Keratinocyte (primary cell): ENCODE data around the gene TMEM87B. TPM values are rescaled to one million over a fixed set of nuclear protein-coding genes. Genes with fewer than 3 reads are reported as not detected.
A peak's percentile ranks its signal among the peaks of the same experiment; 100 is the strongest.
"Not testable (repeated sequence)": the region's sequence is repeated elsewhere in the genome, so short reads cannot be mapped to it uniquely, and the experiment has no call there.

Source experiments
- DNase-seq: peaks from one replicate; pipeline ENCODE4 v3.0.0-alpha.2; 2011; ENCODE audit warnings: low read depth, missing footprints, low spot score
- FAIRE-seq: peaks from 2 replicates; lab custom pipeline; 2011; peaks lifted over from hg19 to GRCh38; lab: Jason Lieb, UNC
- H2AFZ ChIP-seq: 2 replicates; pipeline ENCODE4 v1.6.0; 2012; ENCODE audit warnings: low read length, control low read depth, inconsistent platforms; ENCODE audit not compliant: control insufficient read depth
- H3K27ac ChIP-seq: 2 replicates; pipeline ENCODE4 v1.5.1; 2011; ENCODE audit warnings: low read length; ENCODE audit not compliant: control insufficient read depth, insufficient read depth
- H3K27me3 ChIP-seq: 3 replicates; pipeline ENCODE4 v1.6.0; 2011; ENCODE audit warnings: low read length; ENCODE audit not compliant: control insufficient read depth, insufficient read depth; ENCODE audit errors: extremely low read depth
- H3K36me3 ChIP-seq, 2 experiments: 2 replicates in 1 of 2; 3 replicates in 1 of 2; pipeline ENCODE4 v1.5.1; 2011; ENCODE audit warnings: low read length in 2 of 2, mild to moderate bottlenecking in 1 of 2; ENCODE audit not compliant: control insufficient read depth in 2 of 2, insufficient read depth in 2 of 2; ENCODE audit errors: extremely low read depth in 1 of 2
- H3K4me1 ChIP-seq: 3 replicates; pipeline ENCODE4 v1.5.1; 2011; ENCODE audit warnings: low read length; ENCODE audit not compliant: control insufficient read depth, insufficient read depth; ENCODE audit errors: extremely low read depth
- H3K4me2 ChIP-seq: 3 replicates; pipeline ENCODE4 v1.6.0; 2011; ENCODE audit warnings: low read depth, low read length; ENCODE audit not compliant: control insufficient read depth, insufficient read depth; ENCODE audit errors: extremely low read depth
- H3K4me3 ChIP-seq, 3 experiments: fragments of 200-600 bp in 1 of 3; sonication (generic) in 1 of 3; 2 replicates in 2 of 3; 3 replicates in 1 of 3; pipeline ENCODE4 v1.5.1; 2011 to 2016; ENCODE audit warnings: low read length in 3 of 3, mild to moderate bottlenecking in 3 of 3, control low read depth in 2 of 3, inconsistent platforms in 1 of 3, low read depth in 1 of 3, mixed read lengths in 1 of 3, mixed run types in 1 of 3, moderate library complexity in 1 of 3; ENCODE audit not compliant: control insufficient read depth in 2 of 3, insufficient read depth in 2 of 3; ENCODE audit errors: extremely low read depth in 1 of 3
- H3K79me2 ChIP-seq: 2 replicates; pipeline ENCODE4 v1.6.0; 2012; ENCODE audit warnings: low read length; ENCODE audit not compliant: control insufficient read depth, insufficient read depth
- H3K9ac ChIP-seq: 3 replicates; pipeline ENCODE4 v1.6.0; 2011; ENCODE audit warnings: low read length; ENCODE audit not compliant: control insufficient read depth, insufficient read depth; ENCODE audit errors: extremely low read depth
- H3K9me1 ChIP-seq: 3 replicates; pipeline ENCODE4 v1.6.0; 2011; ENCODE audit warnings: low read length; ENCODE audit not compliant: control insufficient read depth, insufficient read depth; ENCODE audit errors: extremely low read depth
- H3K9me3 ChIP-seq: 2 replicates; pipeline ENCODE4 v1.5.1; 2012; ENCODE audit warnings: low read depth, low read length; ENCODE audit not compliant: control insufficient read depth
- H4K20me1 ChIP-seq: 3 replicates; pipeline ENCODE4 v1.6.0; 2011; ENCODE audit warnings: low read length; ENCODE audit not compliant: control insufficient read depth, insufficient read depth; ENCODE audit errors: extremely low read depth
- CTCF ChIP-seq, 3 experiments: IDR thresholded peaks in 1 of 3; conservative IDR thresholded peaks in 1 of 3; optimal IDR thresholded peaks in 1 of 3; 2 replicates in 2 of 3; 3 replicates in 1 of 3; pipeline versions ENCODE3 to v1.5.1; 2011; ENCODE audit warnings: low read length in 3 of 3, mild to moderate bottlenecking in 3 of 3, moderate library complexity in 2 of 3, control low read depth in 1 of 3, inconsistent platforms in 1 of 3; ENCODE audit not compliant: insufficient read depth in 2 of 3; ENCODE audit errors: extremely low read depth in 1 of 3
- EZH2 ChIP-seq: IDR thresholded peaks from one replicate; pipeline ENCODE4 v1.6.1; 2012; ENCODE audit warnings: inconsistent platforms, mild to moderate bottlenecking, low read length, moderate library complexity
- dilution Hi-C: fragments of 300-500 bp; cut with MboI; formaldehyde crosslinking; loops from one replicate; pipeline ENCODE4 v1.7.0; 2020; ENCODE audit warnings: low sequenced_read_pairs; ENCODE audit not compliant: extremely low pct_ligation_motif_present
- polyA plus RNA-seq, 5 experiments: library from polyadenylated mRNA; depleted of rRNA in 3 of 5; stranded (reverse) in 3 of 5; stranded (forward) in 1 of 5; unstranded in 1 of 5; fragments of >200 nt; gene quantifications; 1 replicate in 1 of 5; 2 replicates in 3 of 5; 3 replicates in 1 of 5; pipeline versions ENCODE4 v1.2.1 to v1.2.3, GENCODE V29; 2011 to 2012; ENCODE audit warnings: missing spikeins in 2 of 5, low read depth in 1 of 5, low replicate concordance in 1 of 5

Gene TMEM87B
- polyA plus RNA-seq, 1 donor (not counting 4 experiments of a cell fraction or from before 2014, with no cell fraction given) = 37.3 TPM

- Histone ChIP-seq H3K9me3 (no peaks in the 10 kb centered on the region), H3K36me3 (peaks cover 9 to 16% of the 10 kb centered on the region in 2 experiments), H2AFZ (no peak overlapping the region), H3K4me3 (no peak overlapping the region), H4K20me1 (no peaks in the 10 kb centered on the region), H3K79me2 (peaks cover 22% of the 10 kb centered on the region), H3K9ac (no peak overlapping the region), H3K4me1 (peaks cover 10% of the 10 kb centered on the region), H3K4me2 (no peak overlapping the region), H3K9me1 (no peaks in the 10 kb centered on the region), H3K27me3 (no peaks in the 10 kb centered on the region), H3K27ac (no peak overlapping the region)
- FAIRE-seq (peak; percentile 90), DNase-seq (no peak)
- TF ChIP-seq EZH2 (no peak), CTCF (optimal IDR thresholded peaks at IDR 0.05 in 1 of 3, IDR thresholded peaks at IDR 0.05 in 1 of 3, conservative IDR thresholded peaks at IDR 0.05 in 1 of 3; ENCODE audit: extremely low read depth in 1 of 3, insufficient read depth in 2 of 3, low read length in 3 of 3) (no peak)
- dilution Hi-C loops = no loop called here
Observed at GRCh38 chr2:112065966-112066365, 10.9 kb downstream of the TMEM87B start.

GRCh38 chr2:112069794-112070193 lies 14.7 kb downstream of the TMEM87B start:
- H3K27me3 ChIP-seq, H3K9me3 ChIP-seq, H3K4me3 ChIP-seq, dilution Hi-C loops, H3K36me3 ChIP-seq, H3K27ac ChIP-seq, H3K9ac ChIP-seq, H2AFZ ChIP-seq, DNase-seq, H4K20me1 ChIP-seq, H3K4me2 ChIP-seq, H3K9me1 ChIP-seq, FAIRE-seq: not testable (repeated sequence)
- Histone ChIP-seq H3K79me2 (peaks cover 33% of the 10 kb centered on the region), H3K4me1 (peaks cover 15% of the 10 kb centered on the region)

GRCh38 chr2:112073875-112074274 lies 18.8 kb downstream of the TMEM87B start:
- peaks cover 6 to 12% of the 10 kb centered on the region in 2 experiments for H3K36me3 ChIP-seq
- FAIRE-seq (no peak), DNase-seq (no peak)
- TF ChIP-seq CTCF (optimal IDR thresholded peaks at IDR 0.05 in 1 of 3, IDR thresholded peaks at IDR 0.05 in 1 of 3, conservative IDR thresholded peaks at IDR 0.05 in 1 of 3; ENCODE audit: extremely low read depth in 1 of 3, insufficient read depth in 2 of 3, low read length in 3 of 3) = no peak
- no peak for TF ChIP-seq EZH2
- peaks cover 35% of the 10 kb centered on the region for H3K79me2 ChIP-seq
- no peak overlapping the region for H3K4me3 ChIP-seq
- no peaks in the 10 kb centered on the region for H4K20me1 ChIP-seq
- peaks cover 19% of the 10 kb centered on the region for H3K4me1 ChIP-seq
- H3K27me3 ChIP-seq = no peaks in the 10 kb centered on the region
- dilution Hi-C loops = no loop called here
- no peak overlapping the region for H2AFZ ChIP-seq
- no peak overlapping the region for H3K9ac ChIP-seq
- no peaks in the 10 kb centered on the region for H3K9me1 ChIP-seq
- no peaks in the 10 kb centered on the region for H3K9me3 ChIP-seq
- H3K27ac ChIP-seq = no peak overlapping the region
- H3K4me2 ChIP-seq = no peak overlapping the region
